ENCODE data around the gene CPT1C. TPM values are rescaled to one million over a fixed set of nuclear protein-coding genes. Genes with fewer than 3 reads are reported as not detected.

Gene CPT1C
- polyA plus RNA-seq, 1 donor: 8.2 TPM

DNA sequence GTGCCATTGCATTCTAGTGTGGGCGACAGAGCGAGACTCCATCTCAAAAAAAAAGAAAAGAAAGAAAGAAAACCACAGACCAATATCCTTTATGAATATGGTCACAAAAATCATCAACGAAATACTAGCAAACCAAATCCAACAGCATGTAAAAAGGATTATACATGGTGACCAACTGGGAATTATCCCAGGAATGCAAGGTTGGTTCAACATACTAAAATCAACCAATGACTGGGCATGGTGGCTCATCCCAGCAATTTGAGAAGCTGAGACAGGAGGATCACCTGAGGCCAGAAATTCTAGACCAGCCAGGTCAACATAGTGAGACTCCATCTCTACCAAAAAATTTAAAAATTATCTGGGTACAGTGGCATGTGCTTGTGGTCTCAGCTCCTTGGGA lies 65.0 kb downstream of the CPT1C start:
- DNase-seq (ENCODE audit: low read depth): no peak

DNA sequence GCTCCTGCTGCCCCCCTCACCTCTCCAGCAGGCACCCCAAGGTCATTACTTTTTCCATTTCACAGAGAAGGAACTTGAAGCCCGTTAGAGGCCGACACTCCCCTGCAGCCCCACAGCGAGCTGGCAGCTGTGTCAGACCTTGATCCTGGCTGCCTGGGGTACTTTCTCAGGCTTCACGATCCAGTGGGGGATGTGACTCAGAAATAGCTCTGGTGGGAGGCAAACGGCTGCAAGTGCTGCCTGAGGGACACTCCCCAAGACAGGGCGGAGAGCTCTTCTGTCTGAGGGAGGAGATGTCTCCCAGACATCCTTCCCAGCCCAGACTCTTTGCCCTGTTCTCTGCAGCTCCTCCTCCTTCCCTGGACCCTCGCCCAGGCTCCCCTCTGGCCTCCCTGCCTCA lies 67.4 kb downstream of the CPT1C start:
- DNase-seq (ENCODE audit: low read depth): no peak

DNA sequence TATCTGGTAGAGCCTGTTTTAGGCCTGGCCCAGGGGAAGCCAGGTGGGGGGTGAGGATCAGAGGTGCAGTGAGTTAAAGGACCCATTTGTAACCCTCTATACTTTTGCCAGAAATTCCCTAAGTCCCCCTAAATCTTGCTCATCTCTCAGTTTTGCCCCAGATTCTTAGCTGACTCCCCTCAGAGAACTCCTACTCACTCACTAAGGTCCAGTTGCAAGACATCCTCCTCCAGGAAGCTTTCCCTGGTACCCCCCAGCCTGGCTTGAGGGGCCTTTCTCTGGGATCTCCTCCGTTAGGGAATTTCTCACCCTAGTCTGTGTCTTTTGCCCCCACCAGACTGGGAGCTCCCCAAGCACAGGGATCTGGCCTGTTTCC lies 70.3 kb downstream of the CPT1C start:
- DNase-seq (ENCODE audit: low read depth): no peak

DNA sequence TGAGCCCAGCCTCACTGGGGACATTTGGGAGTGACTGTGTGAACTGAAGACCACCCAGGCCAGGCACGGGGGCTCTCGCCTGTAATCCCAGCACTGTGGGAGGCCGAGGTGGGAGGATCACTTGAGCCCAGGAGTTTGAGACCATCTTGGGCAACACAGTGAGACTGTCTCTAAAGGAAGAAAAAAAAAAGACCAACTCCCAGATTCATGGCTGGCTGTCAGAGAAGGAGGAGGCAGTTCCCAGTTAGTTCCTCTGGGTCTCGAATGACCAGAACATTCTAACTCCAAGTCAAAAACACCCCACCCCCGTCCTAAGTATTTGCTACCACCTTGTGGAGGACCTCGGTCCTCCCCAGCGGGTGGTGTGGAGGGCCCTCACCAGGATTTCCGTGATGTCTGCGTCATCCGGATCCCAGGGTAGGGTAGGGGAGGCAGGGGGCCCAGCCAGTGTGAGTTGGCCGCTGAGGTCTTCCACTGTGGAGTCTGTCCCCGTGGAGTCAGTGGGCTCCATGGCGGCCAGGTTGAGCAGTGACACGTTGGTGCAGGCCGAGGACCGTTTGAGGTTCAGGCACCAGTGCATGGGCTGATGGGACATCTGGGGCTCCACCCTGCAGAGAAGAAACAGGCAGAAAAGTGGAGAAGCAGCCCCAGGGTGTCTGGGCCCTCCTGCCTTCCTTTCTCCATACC lies 70.9 kb downstream of the CPT1C start:
- DNase-seq (ENCODE audit: low read depth): peak; percentile 20

DNA sequence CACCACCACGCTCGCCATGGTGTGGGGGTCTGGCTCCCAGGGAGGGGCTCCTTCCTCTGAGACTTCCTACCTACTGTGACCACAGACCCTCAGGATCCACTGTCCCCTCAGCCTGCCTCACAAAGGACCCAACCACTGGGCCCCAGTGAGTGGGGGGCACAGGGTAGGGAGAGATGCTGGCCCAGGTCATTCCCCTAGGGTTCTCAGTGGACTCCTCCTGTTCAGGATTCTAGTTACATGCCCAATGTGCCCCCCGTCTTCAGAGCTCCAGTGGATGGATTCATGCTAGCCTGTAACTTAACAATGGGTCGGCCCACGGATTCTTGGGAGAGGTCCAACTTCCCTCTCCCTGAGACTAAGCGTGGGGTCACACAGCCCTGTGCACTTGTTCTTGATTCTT lies 72.3 kb downstream of the CPT1C start, which contains the start of gene TSKS:
Gene TSKS, minus strand, starts transcription at position 77 of the 400 bp plus-strand sequence. Its CDS starts 59 bp downstream, at position 18.
- no peak for DNase-seq (ENCODE audit: low read depth)

Other genes with a start within 250 kb of the CPT1C start
- gene SLC17A7, start 249.6 kb upstream of the CPT1C start, polyA plus RNA-seq (ENCODE audit: insufficient read length): 1.2 TPM
- 43.1 TPM for gene PIH1D1, start 239.3 kb upstream of the CPT1C start, polyA plus RNA-seq (ENCODE audit: insufficient read length)
- gene ALDH16A1, start 237.9 kb upstream of the CPT1C start, polyA plus RNA-seq (ENCODE audit: insufficient read length): 10.1 TPM
- gene FLT3LG, start 216.9 kb upstream of the CPT1C start, polyA plus RNA-seq (ENCODE audit: insufficient read length): 3.2 TPM
- 5,065 TPM for gene RPL13A, start 203.5 kb upstream of the CPT1C start, polyA plus RNA-seq (ENCODE audit: insufficient read length)
- gene RPS11, start 194.7 kb upstream of the CPT1C start, polyA plus RNA-seq (ENCODE audit: insufficient read length): 3,524 TPM
- gene FCGRT, start 178.5 kb upstream of the CPT1C start, polyA plus RNA-seq (ENCODE audit: insufficient read length): 162 TPM
- gene RCN3, start 163.1 kb upstream of the CPT1C start, polyA plus RNA-seq (ENCODE audit: insufficient read length): 59.8 TPM
- 56.5 TPM for gene NOSIP, start 110.6 kb upstream of the CPT1C start, polyA plus RNA-seq (ENCODE audit: insufficient read length)
- 0.42 TPM for gene PRRG2, start 109.8 kb upstream of the CPT1C start, polyA plus RNA-seq (ENCODE audit: insufficient read length)
- gene PRR12, start 99.9 kb upstream of the CPT1C start, polyA plus RNA-seq (ENCODE audit: insufficient read length): 17.4 TPM
- 28.3 TPM for gene RRAS, start 51.0 kb upstream of the CPT1C start, polyA plus RNA-seq (ENCODE audit: insufficient read length)
- 29.9 TPM for gene SCAF1, start 48.9 kb upstream of the CPT1C start, polyA plus RNA-seq (ENCODE audit: insufficient read length)
- 33.2 TPM for gene IRF3, start 25.3 kb upstream of the CPT1C start, polyA plus RNA-seq (ENCODE audit: insufficient read length)
- gene BCL2L12, start 25.2 kb upstream of the CPT1C start, polyA plus RNA-seq (ENCODE audit: insufficient read length): 28.4 TPM
- gene PRMT1, start 13.8 kb upstream of the CPT1C start, polyA plus RNA-seq (ENCODE audit: insufficient read length): 209 TPM
- 0.99 TPM for gene ADM5, start 1.5 kb upstream of the CPT1C start, polyA plus RNA-seq (ENCODE audit: insufficient read length)
- 0.52 TPM for gene TSKS, start 72.2 kb downstream of the CPT1C start, polyA plus RNA-seq (ENCODE audit: insufficient read length)
- 56.3 TPM for gene AP2A1, start 75.9 kb downstream of the CPT1C start, polyA plus RNA-seq (ENCODE audit: insufficient read length)
- gene FUZ, start 122.2 kb downstream of the CPT1C start, polyA plus RNA-seq (ENCODE audit: insufficient read length): 17.0 TPM
- gene MED25, start 127.2 kb downstream of the CPT1C start, polyA plus RNA-seq (ENCODE audit: insufficient read length): 28.6 TPM
- gene PTOV1, start 160.0 kb downstream of the CPT1C start, polyA plus RNA-seq (ENCODE audit: insufficient read length): 195 TPM
- 38.1 TPM for gene PNKP, start 176.5 kb downstream of the CPT1C start, polyA plus RNA-seq (ENCODE audit: insufficient read length)
- gene AKT1S1, start 186.2 kb downstream of the CPT1C start, polyA plus RNA-seq (ENCODE audit: insufficient read length): 36.8 TPM
- 35.6 TPM for gene TBC1D17, start 186.6 kb downstream of the CPT1C start, polyA plus RNA-seq (ENCODE audit: insufficient read length)
- gene IL4I1, start 205.8 kb downstream of the CPT1C start, polyA plus RNA-seq (ENCODE audit: insufficient read length): 1.0 TPM
- gene ATF5, start 238.1 kb downstream of the CPT1C start, polyA plus RNA-seq (ENCODE audit: insufficient read length): 30.2 TPM
- gene NUP62, start 238.4 kb downstream of the CPT1C start, polyA plus RNA-seq (ENCODE audit: insufficient read length): 52.7 TPM